GM23248 (cell line): ENCODE data around the gene NAA40. TPM values are rescaled to one million over a fixed set of nuclear protein-coding genes. Genes with fewer than 3 reads are reported as not detected.

ENCODE experiments used
- DNase-seq: peaks from one replicate; pipeline ENCODE4 v3.0.0-alpha.2; 2015
- H2AFZ ChIP-seq: fragments of 200-600 bp; sonication (generic); 2 replicates; pipeline ENCODE4 v1.6.1; 2016; ENCODE audit warnings: antibody characterized with exemption
- H3F3A ChIP-seq: fragments of 200-600 bp; sonication (generic); 2 replicates; pipeline ENCODE4 v1.6.1; 2016; ENCODE audit warnings: mild to moderate bottlenecking, antibody characterized with exemption, mixed run types; ENCODE audit not compliant: insufficient read depth
- H3K27ac ChIP-seq: fragments of 200-600 bp; sonication (generic); 2 replicates; pipeline ENCODE4 v1.5.1; 2016; ENCODE audit warnings: mild to moderate bottlenecking
- H3K27me3 ChIP-seq: fragments of 200-600 bp; sonication (generic); replicated peaks from 2 replicates; pipeline ENCODE4 v1.6.1; 2016; ENCODE audit warnings: mild to moderate bottlenecking; ENCODE audit not compliant: insufficient read depth
- H3K36me3 ChIP-seq: fragments of 200-600 bp; sonication (generic); 2 replicates; pipeline ENCODE4 v1.6.1; 2016; ENCODE audit warnings: low read depth, mild to moderate bottlenecking
- H3K4me1 ChIP-seq: fragments of 200-600 bp; sonication (generic); 2 replicates; pipeline ENCODE4 v1.6.1; 2016; ENCODE audit warnings: mild to moderate bottlenecking; ENCODE audit not compliant: insufficient read depth
- H3K4me2 ChIP-seq: fragments of 200-600 bp; sonication (generic); one replicate; pipeline ENCODE4 v1.6.1; 2016; ENCODE audit warnings: mild to moderate bottlenecking; ENCODE audit not compliant: unreplicated experiment
- H3K4me3 ChIP-seq: fragments of 200-600 bp; sonication (generic); 2 replicates; pipeline ENCODE4 v1.5.1; 2016; ENCODE audit warnings: mild to moderate bottlenecking
- H3K79me2 ChIP-seq: fragments of 200-600 bp; sonication (generic); 2 replicates; pipeline ENCODE4 v1.6.1; 2016; ENCODE audit warnings: mild to moderate bottlenecking; ENCODE audit not compliant: insufficient read depth
- H3K9ac ChIP-seq: fragments of 200-600 bp; sonication (generic); 2 replicates; pipeline ENCODE4 v1.6.1; 2016; ENCODE audit warnings: mild to moderate bottlenecking
- H3K9me2 ChIP-seq: fragments of 200-600 bp; sonication (generic); 2 replicates; pipeline ENCODE4 v1.6.1; 2016; ENCODE audit warnings: mixed run types, mild to moderate bottlenecking, moderate library complexity; ENCODE audit not compliant: insufficient read depth
- H3K9me3 ChIP-seq: fragments of 200-600 bp; sonication (generic); one replicate; pipeline ENCODE4 v1.6.1; 2017; ENCODE audit warnings: low read depth
- H4K20me1 ChIP-seq: fragments of 200-600 bp; sonication (generic); 2 replicates; pipeline ENCODE4 v1.6.0; 2016; ENCODE audit not compliant: insufficient read depth
- EZH2 ChIP-seq: fragments of 200-600 bp; sonication (generic); IDR thresholded peaks from 2 replicates; pipeline ENCODE4 v1.6.1; 2018; ENCODE audit warnings: antibody characterized with exemption, mild to moderate bottlenecking; ENCODE audit not compliant: insufficient read depth, poor library complexity, severe bottlenecking
- EZH2phosphoT487 ChIP-seq: fragments of 200-600 bp; sonication (generic); IDR thresholded peaks from 2 replicates; pipeline ENCODE4 v1.6.1; 2018; ENCODE audit warnings: antibody characterized with exemption, moderate library complexity, mild to moderate bottlenecking, low read depth; ENCODE audit not compliant: insufficient read depth
- WGBS, 2 experiments: methylation state at CpG; one replicate each; pipeline ENCODE4 v1.1.6; 2015 to 2017; ENCODE audit warnings: low lambda C conversion rate in 2 of 2, low coverage in 1 of 2; ENCODE audit errors: missing lambda C conversion rate in 2 of 2; 5-methylcytosine and 5-hydroxymethylcytosine counted together
- in situ Hi-C: fragments of 300-500 bp; cut with MboI; formaldehyde crosslinking; loops from 2 replicates; pipeline ENCODE4 v1.15.0; 2020
- polyA plus RNA-seq: library from polyadenylated mRNA; unstranded; fragments of >200 nt; fragmentation: Nextera tagmentation; extraction: Ambion mirVana; gene quantifications from 2 replicates; pipeline ENCODE4 v1.2.1, GENCODE V29; 2016
- total RNA-seq: library from RNA; depleted of rRNA; stranded (reverse); fragments of >200 nt; shearing (Covaris generic); gene quantifications from 2 replicates; pipeline ENCODE4 v1.2.3, GENCODE V29; 2014

The NAA40 gene
- total and polyA plus RNA-seq, 2 experiments from 2014 or later: 11.7 to 12.0 TPM

- Histone ChIP-seq H3K4me2 (no peak overlapping the region), H2AFZ (no peak overlapping the region), H3K4me3 (no peak overlapping the region), H3K27me3 (no peaks in the 10 kb centered on the region), H3K36me3 (no peaks in the 10 kb centered on the region; the same call in 1 of the 2 replicates), H4K20me1 (no peaks in the 10 kb centered on the region), H3K79me2 (peaks cover 21% of the 10 kb centered on the region), H3K9me3 (no peaks in the 10 kb centered on the region), H3K9me2 (no peaks in the 10 kb centered on the region), H3K27ac (no peak overlapping the region), H3K9ac (no peak overlapping the region), H3F3A (no peaks in the 10 kb centered on the region), H3K4me1 (peaks cover 4% of the 10 kb centered on the region)
- in situ Hi-C loops: no loop called here
- DNase-seq: no peak
- no peak for TF ChIP-seq EZH2
- no peak for TF ChIP-seq EZH2phosphoT487
- WGBS, 2 experiments: 93% methylated on average over 15 to 18 of the region's 18 CpGs
Observed at GRCh38 chr11:63996512-63996911, 57.7 kb downstream of the NAA40 start.

- no peaks in the 10 kb centered on the region for H3F3A ChIP-seq
- no peak overlapping the region for H3K4me2 ChIP-seq
- DNase-seq: no peak
- 93 to 95% methylated on average over 26 to 27 of the region's 27 CpGs for WGBS, 2 experiments
- H3K27ac ChIP-seq: no peak overlapping the region
- H3K4me3 ChIP-seq: no peak overlapping the region
- no peaks in the 10 kb centered on the region for H3K9me3 ChIP-seq
- peaks cover 4% of the 10 kb centered on the region for H3K4me1 ChIP-seq
- H3K27me3 ChIP-seq: no peaks in the 10 kb centered on the region
- H3K9me2 ChIP-seq: no peaks in the 10 kb centered on the region
- H3K79me2 ChIP-seq: 0 out of 2 replicates have a peak, but pooled peaks cover 14% of the 10 kb centered on the region
- no peaks in the 10 kb centered on the region; the same call in 1 of the 2 replicates for H3K36me3 ChIP-seq
- H3K9ac ChIP-seq: no peak overlapping the region
- H4K20me1 ChIP-seq: no peaks in the 10 kb centered on the region
- in situ Hi-C loops: no loop called here
- TF ChIP-seq EZH2 (no peak), EZH2phosphoT487 (no peak)
- H2AFZ ChIP-seq: no peak overlapping the region
Observed at GRCh38 chr11:63997104-63997700, 58.4 kb downstream of the NAA40 start.

DNA sequence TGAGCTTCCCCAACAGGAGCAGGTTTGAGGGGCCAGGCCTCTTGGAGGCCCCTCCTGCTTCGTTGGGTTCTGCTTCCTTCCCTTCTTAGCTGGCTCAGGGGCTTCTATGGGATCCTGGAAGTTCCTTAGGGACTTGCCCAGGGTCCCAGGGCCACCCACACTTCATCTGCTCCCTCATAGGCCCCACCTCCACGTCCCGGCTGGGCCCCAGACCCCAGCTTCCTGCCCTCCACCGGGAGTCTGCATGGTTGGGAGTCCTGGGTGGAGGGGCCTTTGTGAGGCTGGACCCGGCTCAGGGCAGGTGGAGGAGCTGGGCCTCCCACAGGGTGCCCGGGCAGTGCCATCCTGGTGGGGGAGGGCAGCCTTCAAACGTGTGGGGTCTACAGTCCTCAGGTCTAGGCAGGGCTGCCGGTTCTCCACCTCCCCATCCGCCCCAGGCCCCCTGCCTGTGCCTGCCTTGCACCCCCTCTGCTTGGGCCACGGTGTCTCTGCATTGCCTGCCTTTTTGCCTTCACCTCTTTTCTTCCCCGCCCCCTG lies 59.1 kb downstream of the NAA40 start:
- no peak for DNase-seq
- in situ Hi-C loops: no loop called here
- Histone ChIP-seq H3K4me2 (no peak overlapping the region), H3K4me3 (no peak overlapping the region), H3K9ac (no peak overlapping the region), H4K20me1 (no peaks in the 10 kb centered on the region), H3K27ac (no peak overlapping the region), H3K4me1 (peaks cover 4% of the 10 kb centered on the region), H2AFZ (no peak overlapping the region), H3K79me2 (0 out of 2 replicates have a peak, but pooled peaks cover 10% of the 10 kb centered on the region), H3K36me3 (no peaks in the 10 kb centered on the region; the same call in 1 of the 2 replicates), H3K27me3 (no peaks in the 10 kb centered on the region), H3K9me2 (no peaks in the 10 kb centered on the region), H3F3A (no peaks in the 10 kb centered on the region), H3K9me3 (no peaks in the 10 kb centered on the region)
- TF ChIP-seq EZH2phosphoT487 (no peak), EZH2 (no peak)
- 80 to 89% methylated on average over 9 to 11 of the region's 11 CpGs for WGBS, 2 experiments

DNA sequence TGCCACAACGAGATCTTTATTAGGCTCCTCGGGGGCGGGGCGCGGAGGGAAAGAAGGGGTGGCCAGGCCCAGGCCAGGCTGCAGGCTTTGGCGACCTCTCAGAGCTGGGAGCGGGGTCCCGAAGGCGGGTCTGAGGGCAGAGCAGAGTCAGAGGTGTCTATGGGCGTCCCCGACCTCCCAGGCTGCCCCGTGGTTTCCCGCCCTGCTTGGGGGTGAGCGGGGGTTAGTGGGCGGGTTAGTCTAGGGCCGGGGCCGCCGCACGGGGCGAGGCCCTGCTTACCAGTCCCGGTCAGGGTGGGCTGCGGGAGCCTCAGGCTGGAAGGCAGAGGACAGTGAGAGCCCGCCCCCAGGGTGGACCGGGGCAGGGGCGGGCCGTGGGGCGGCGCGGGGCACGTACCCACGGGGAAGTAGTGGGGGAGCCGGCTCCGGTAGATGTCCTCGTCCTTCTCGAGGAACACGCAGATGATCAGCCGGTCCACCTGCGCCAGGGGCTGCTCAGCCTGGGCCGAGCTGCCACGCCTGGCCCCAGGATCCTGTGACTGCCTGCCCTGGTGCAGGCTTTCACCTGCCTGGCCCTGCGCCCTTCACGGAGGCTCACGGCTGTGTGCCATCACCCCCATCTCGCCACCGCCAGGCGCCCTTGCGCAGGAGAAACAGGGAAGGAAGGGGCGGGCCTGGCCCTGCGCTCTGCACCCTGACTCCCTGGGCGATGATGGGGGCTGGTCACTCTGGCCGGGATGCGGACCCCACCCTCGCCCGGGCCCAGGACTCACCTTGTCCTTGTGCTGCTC lies 60.0 kb downstream of the NAA40 start:
- TF ChIP-seq EZH2phosphoT487 (no peak), EZH2 (no peak)
- Histone ChIP-seq H3K27ac (no peak overlapping the region), H3K4me2 (no peak overlapping the region), H4K20me1 (no peaks in the 10 kb centered on the region), H3K4me3 (no peak overlapping the region), H3K79me2 (0 out of 2 replicates have a peak, but pooled peaks cover 2% of the 10 kb centered on the region), H3K4me1 (peaks cover 4% of the 10 kb centered on the region), H3K9me2 (no peaks in the 10 kb centered on the region), H3K36me3 (no peaks in the 10 kb centered on the region; the same call in 1 of the 2 replicates), H2AFZ (no peak overlapping the region), H3K27me3 (no peaks in the 10 kb centered on the region), H3K9ac (no peak overlapping the region), H3K9me3 (no peaks in the 10 kb centered on the region), H3F3A (no peaks in the 10 kb centered on the region)
- in situ Hi-C loops: no loop called here
- 73 to 86% methylated on average over 19 to 54 of the region's 54 CpGs for WGBS, 2 experiments
- no peak for DNase-seq
